HepG2 (cell line): ENCODE results near the gene C2CD2. TPM values are rescaled to one million over a fixed set of nuclear protein-coding genes. Genes with fewer than 3 reads are reported as not detected.

ENCODE experiments used
- ARID4A ChIP-seq: sonication (generic); formaldehyde crosslinking; IDR thresholded peaks from 2 replicates; pipeline ENCODE4 v1.5.0; 2020; ENCODE audit warnings: mild to moderate bottlenecking, missing genetic modification reagents, borderline replicate concordance
- BRF2 ChIP-seq: sonication (generic); formaldehyde crosslinking; IDR thresholded peaks from 2 replicates; pipeline ENCODE4 v1.8.1; 2022; ENCODE audit warnings: mild to moderate bottlenecking, missing genetic modification reagents
- MTERF4 ChIP-seq: sonication (generic); formaldehyde crosslinking; IDR thresholded peaks from 2 replicates; pipeline ENCODE4 v1.8.0; 2023; ENCODE audit warnings: mild to moderate bottlenecking, missing genetic modification reagents
- PCBP1 ChIP-seq: fragments of 200-400 bp; formaldehyde crosslinking; IDR thresholded peaks from 2 replicates; pipeline ENCODE4 v1.6.1; 2017; ENCODE audit warnings: mild to moderate bottlenecking, low read depth, low read length, borderline replicate concordance
- RBM22 ChIP-seq: fragments of 200-400 bp; formaldehyde crosslinking; optimal IDR thresholded peaks from 2 replicates; pipeline ENCODE3; 2017; ENCODE audit warnings: mild to moderate bottlenecking, low read length, moderate library complexity
- SIN3A ChIP-seq: IDR thresholded peaks from 2 replicates; pipeline ENCODE4 v1.6.1; 2011; ENCODE audit warnings: low read depth, mild to moderate bottlenecking, control low read depth, low read length, borderline replicate concordance
- SMAD1 ChIP-seq: sonication (generic); formaldehyde crosslinking; IDR thresholded peaks from 2 replicates; pipeline ENCODE4 v1.4.0; 2020; ENCODE audit warnings: missing genetic modification reagents, low read depth, mild to moderate bottlenecking, borderline replicate concordance
- YEATS4 ChIP-seq: sonication (generic); formaldehyde crosslinking; IDR thresholded peaks from 2 replicates; pipeline ENCODE4 v1.4.0; 2020; ENCODE audit warnings: missing genetic modification reagents, borderline replicate concordance
- ZC3H4 ChIP-seq: sonication (generic); formaldehyde crosslinking; IDR thresholded peaks from 2 replicates; pipeline ENCODE4 v1.4.0; 2020; ENCODE audit warnings: missing genetic modification reagents, borderline replicate concordance
- ZFYVE20 ChIP-seq: sonication (generic); formaldehyde crosslinking; IDR thresholded peaks from 2 replicates; pipeline ENCODE4 v1.8.0; 2023; ENCODE audit warnings: low read depth, mild to moderate bottlenecking, moderate library complexity, missing genetic modification reagents, borderline replicate concordance
- ZHX2 ChIP-seq, 2 experiments: sonication (generic) in 1 of 2; formaldehyde crosslinking in 1 of 2; IDR thresholded peaks; 2 replicates each; pipeline versions ENCODE4 v1.6.1 to v1.9.0; 2014 to 2022; ENCODE audit warnings: antibody characterized with exemption in 1 of 2, borderline replicate concordance in 1 of 2, inconsistent platforms in 1 of 2, low read depth in 1 of 2, missing genetic modification reagents in 1 of 2
- ZNF33A ChIP-seq: sonication (generic); formaldehyde crosslinking; IDR thresholded peaks from 2 replicates; pipeline ENCODE4 v1.5.1; 2020; ENCODE audit warnings: missing genetic modification reagents, mild to moderate bottlenecking, moderate library complexity, borderline replicate concordance
- ZNF382 ChIP-seq: sonication (generic); formaldehyde crosslinking; IDR thresholded peaks from 2 replicates; pipeline ENCODE4 v1.5.0; 2020; ENCODE audit warnings: missing genetic modification reagents, mild to moderate bottlenecking, borderline replicate concordance
- ZNF580 ChIP-seq: IDR thresholded peaks from 2 replicates; pipeline ENCODE4 v1.6.1; 2016; ENCODE audit warnings: low read depth, borderline replicate concordance
- ZNF766 ChIP-seq: sonication (generic); formaldehyde crosslinking; IDR thresholded peaks from 2 replicates; pipeline ENCODE4 v1.5.0; 2020; ENCODE audit warnings: missing genetic modification reagents, borderline replicate concordance
- polyA plus RNA-seq, 8 experiments: library from polyadenylated mRNA; depleted of rRNA in 3 of 8; stranded (reverse) in 7 of 8; unstranded in 1 of 8; fragments of >200 nt; fragmentation: Illumina TruSeq in 4 of 8; extraction: Trizol in 4 of 8; gene quantifications; 2 replicates each; pipeline versions ENCODE4 v1.2.1 to v1.2.3, GENCODE V29; 2011 to 2016; ENCODE audit warnings: low read depth in 4 of 8, missing spikeins in 1 of 8, mixed read lengths in 1 of 8; ENCODE audit not compliant: insufficient read depth in 1 of 8
- total RNA-seq, 5 experiments: library from RNA; depleted of rRNA; stranded (reverse); fragments of >200 nt; fragmentation: Illumina TruSeq; extraction: Trizol; gene quantifications; 2 replicates each; pipeline ENCODE4 v1.2.3, GENCODE V29; 2016; ENCODE audit warnings: low read depth in 1 of 5

C2CD2 gene
- total and polyA plus RNA-seq, 2 of the 13 experiments (the other 11 are each of a cell fraction or from before 2014, with no cell fraction given): 12.5 to 19.7 TPM

GRCh38 chr21:41953249-41953830, 478 bp downstream of the C2CD2 start (continued):
- TF ChIP-seq ARID4A (CRISPR knock-in tag): no peak
- TF ChIP-seq ZHX2 (IDR thresholded peaks at IDR 0.05; ENCODE audit: low read depth): no peak
- TF ChIP-seq ZHX2 (CRISPR knock-in tag; IDR thresholded peaks at IDR 0.05; ENCODE audit: borderline replicate concordance): no peak
- TF ChIP-seq SMAD1 (CRISPR knock-in tag): no peak
- TF ChIP-seq MTERF4: peak; percentile 18; the same call in 1 of the 2 replicates
- TF ChIP-seq ZFYVE20 (CRISPR knock-in tag): no peak
- no peak for TF ChIP-seq SIN3A
- TF ChIP-seq ZNF33A (CRISPR knock-in tag): no peak
- TF ChIP-seq ZC3H4 (CRISPR knock-in tag): no peak
- TF ChIP-seq YEATS4 (CRISPR knock-in tag): peak; percentile 40; the same call in 1 of the 2 replicates
- no peak for TF ChIP-seq RBM22
- TF ChIP-seq ZNF580 (CRISPR knock-in tag): 0 out of 2 replicates have a peak, but pooled peaks have one; percentile 3
- TF ChIP-seq ZNF382: no peak
- TF ChIP-seq BRF2 (CRISPR knock-in tag): no peak
- no peak for TF ChIP-seq PCBP1
- TF ChIP-seq ZNF766 (CRISPR knock-in tag): no peak
